ENCODE measurements around the gene ZNF112.

DNA sequence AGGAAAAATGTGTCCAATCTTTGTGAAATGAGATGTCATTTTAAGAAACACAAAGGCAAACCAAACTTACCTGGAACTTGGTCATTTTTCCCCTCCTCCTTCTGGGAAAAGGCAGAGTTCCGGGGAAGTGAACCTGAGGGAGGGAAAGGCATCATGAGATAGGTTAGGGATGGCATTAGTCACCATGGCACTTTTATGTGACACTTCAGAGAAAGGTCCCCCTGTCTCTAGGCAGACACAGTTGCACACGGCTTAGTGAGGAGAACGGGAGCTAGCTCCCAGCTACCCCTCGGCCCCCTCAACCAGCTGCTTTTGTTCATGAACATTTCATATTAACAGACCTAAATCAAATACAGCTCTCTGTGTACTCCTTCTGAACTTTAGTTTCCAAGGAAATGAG lies 53.2 kb downstream of the ZNF112 start:
- TF ChIP-seq, protein P1, sequence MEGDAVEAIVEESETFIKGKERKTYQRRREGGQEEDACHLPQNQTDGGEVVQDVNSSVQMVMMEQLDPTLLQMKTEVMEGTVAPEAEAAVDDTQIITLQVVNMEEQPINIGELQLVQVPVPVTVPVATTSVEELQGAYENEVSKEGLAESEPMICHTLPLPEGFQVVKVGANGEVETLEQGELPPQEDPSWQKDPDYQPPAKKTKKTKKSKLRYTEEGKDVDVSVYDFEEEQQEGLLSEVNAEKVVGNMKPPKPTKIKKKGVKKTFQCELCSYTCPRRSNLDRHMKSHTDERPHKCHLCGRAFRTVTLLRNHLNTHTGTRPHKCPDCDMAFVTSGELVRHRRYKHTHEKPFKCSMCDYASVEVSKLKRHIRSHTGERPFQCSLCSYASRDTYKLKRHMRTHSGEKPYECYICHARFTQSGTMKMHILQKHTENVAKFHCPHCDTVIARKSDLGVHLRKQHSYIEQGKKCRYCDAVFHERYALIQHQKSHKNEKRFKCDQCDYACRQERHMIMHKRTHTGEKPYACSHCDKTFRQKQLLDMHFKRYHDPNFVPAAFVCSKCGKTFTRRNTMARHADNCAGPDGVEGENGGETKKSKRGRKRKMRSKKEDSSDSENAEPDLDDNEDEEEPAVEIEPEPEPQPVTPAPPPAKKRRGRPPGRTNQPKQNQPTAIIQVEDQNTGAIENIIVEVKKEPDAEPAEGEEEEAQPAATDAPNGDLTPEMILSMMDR (conservative IDR thresholded peaks at IDR 0.05): no peak
- no peak for TF ChIP-seq ZFX (IDR thresholded peaks at IDR 0.05)

Data from C4-2B (cell line).